Transverse colon (tissue), 4 donors: Measurements from ENCODE around the gene FANCC. TPM values are rescaled to one million over a fixed set of nuclear protein-coding genes. Genes with fewer than 3 reads are reported as not detected.

Source experiments
- DNase-seq: peaks from one replicate; pipeline ENCODE4 v3.0.0-alpha.2; 2019
- H3K27ac ChIP-seq, 4 donors: fragments of 200-600 bp; sonication (generic); 2 replicates each; pipeline ENCODE4 v1.5.1; 2016 to 2018; ENCODE audit warnings: inconsistent platforms in 4 of 4
- H3K27me3 ChIP-seq: fragments of 200-600 bp; sonication (generic); 2 replicates; pipeline ENCODE4 v1.5.1; 2017; ENCODE audit warnings: inconsistent platforms
- H3K36me3 ChIP-seq, 4 donors: fragments of 200-600 bp; sonication (generic); 2 replicates each; pipeline ENCODE4 v1.5.1; 2017 to 2019; ENCODE audit warnings: inconsistent platforms in 4 of 4
- H3K4me1 ChIP-seq, 4 donors: fragments of 200-600 bp; sonication (generic); 2 replicates each; pipeline ENCODE4 v1.5.1; 2017 to 2020; ENCODE audit warnings: inconsistent platforms in 4 of 4
- H3K4me3 ChIP-seq, 4 donors: fragments of 200-600 bp; sonication (generic); 1 replicate in 1 of 4; 2 replicates in 3 of 4; pipeline versions ENCODE4 v1.5.1 to v1.6.1; 2017 to 2019; ENCODE audit warnings: inconsistent platforms in 4 of 4
- H3K9me3 ChIP-seq, 2 donors: fragments of 200-600 bp; sonication (generic); 2 replicates each; pipeline ENCODE4 v1.5.1; 2017 to 2019; ENCODE audit warnings: inconsistent platforms in 2 of 2
- CTCF ChIP-seq, 5 experiments: fragments of 200-600 bp in 3 of 5; fragments of 450-650 bp in 2 of 5; sonication (generic) in 3 of 5; IDR thresholded peaks; 1 replicate in 2 of 5; 2 replicates in 3 of 5; pipeline ENCODE4 v1.5.1; 2016 to 2017; ENCODE audit warnings: antibody characterized with exemption in 5 of 5, inconsistent platforms in 3 of 5, mild to moderate bottlenecking in 2 of 5, moderate library complexity in 1 of 5
- EP300 ChIP-seq: sonication (generic); formaldehyde crosslinking; IDR thresholded peaks from one replicate; pipeline ENCODE4 v1.6.1; 2017; ENCODE audit warnings: antibody characterized with exemption, low read depth
- POLR2A ChIP-seq: fragments of 450-650 bp; IDR thresholded peaks from one replicate; pipeline ENCODE4 v1.6.1; 2016; ENCODE audit warnings: antibody characterized with exemption, mild to moderate bottlenecking, moderate library complexity
- POLR2AphosphoS5 ChIP-seq, 3 donors: sonication (generic); formaldehyde crosslinking; IDR thresholded peaks; one replicate each; pipeline ENCODE4 v1.6.1; 2016; ENCODE audit warnings: antibody characterized with exemption in 3 of 3
- WGBS, 2 donors: methylation state at CpG; one replicate each; pipeline ENCODE4 v1.1.5; 2018; ENCODE audit warnings: low coverage in 1 of 2; 5-methylcytosine and 5-hydroxymethylcytosine counted together
- in situ Hi-C, 4 donors: fragments of 200-750 bp; cut with MboI; loops; one replicate each; pipeline versions ENCODE4 v1.15.0 to v1.15.1; 2017; ENCODE audit warnings: low sequenced_read_pairs in 3 of 4, low pct_ligation_motif_present in 1 of 4, low pct_unique_long_range_greater_than_20kb in 1 of 4
- intact Hi-C: fragments of 100-400 bp; cut with DNase I; formaldehyde crosslinking; loops from one replicate; pipeline ENCODE4 v1.15.1; 2023; ENCODE audit warnings: low total_unique reads
- total RNA-seq, 4 donors: library from RNA; depleted of rRNA; stranded (reverse); fragments of >200 nt; gene quantifications; one replicate each; pipeline ENCODE4 v1.1.0, GENCODE V29; 2016

The FANCC gene
- total RNA-seq, 4 donors from 2014 or later = 4.0 to 10.3 (median 9.5) TPM

DNA sequence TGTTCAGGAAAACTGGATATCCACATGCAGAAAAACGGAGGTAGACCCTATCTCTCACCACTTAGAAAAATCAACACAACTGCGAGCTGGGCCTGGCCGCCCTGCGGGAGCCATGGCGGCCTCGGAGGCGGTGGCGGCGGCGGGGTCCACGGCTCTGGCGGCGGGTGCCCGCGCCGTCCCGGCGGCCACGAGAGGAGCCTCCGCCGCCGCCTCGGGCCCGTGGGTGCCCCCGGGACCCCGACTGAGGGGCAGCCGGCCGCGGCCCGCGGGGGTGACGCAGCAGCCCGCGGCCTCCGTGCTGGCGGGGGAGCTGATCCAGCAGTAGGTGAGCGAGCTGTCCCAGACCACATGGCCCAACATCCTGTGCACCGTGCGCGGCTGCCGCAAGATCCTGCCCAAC is 25.3 kb downstream of the FANCC start:
- H3K4me1 ChIP-seq = no peaks in the 10 kb centered on the region
- intact Hi-C loops = no loop called here
- no peaks in the 10 kb centered on the region for H3K9me3 ChIP-seq
- TF ChIP-seq CTCF (IDR thresholded peaks at IDR 0.05) = no peak
- no peak for TF ChIP-seq POLR2A
- no peak for TF ChIP-seq EP300
- TF ChIP-seq POLR2AphosphoS5 (IDR thresholded peaks at IDR 0.05) = no peak
- WGBS, 2 donors = 97 to 100% methylated on average over 1 to 34 of the region's 41 CpGs
- in situ Hi-C loops = no loop called here
- H3K36me3 ChIP-seq = no peaks in the 10 kb centered on the region
- H3K27me3 ChIP-seq = no peaks in the 10 kb centered on the region
- no peak overlapping the region for H3K4me3 ChIP-seq
- no peak for DNase-seq
- H3K27ac ChIP-seq = no peak overlapping the region

DNA sequence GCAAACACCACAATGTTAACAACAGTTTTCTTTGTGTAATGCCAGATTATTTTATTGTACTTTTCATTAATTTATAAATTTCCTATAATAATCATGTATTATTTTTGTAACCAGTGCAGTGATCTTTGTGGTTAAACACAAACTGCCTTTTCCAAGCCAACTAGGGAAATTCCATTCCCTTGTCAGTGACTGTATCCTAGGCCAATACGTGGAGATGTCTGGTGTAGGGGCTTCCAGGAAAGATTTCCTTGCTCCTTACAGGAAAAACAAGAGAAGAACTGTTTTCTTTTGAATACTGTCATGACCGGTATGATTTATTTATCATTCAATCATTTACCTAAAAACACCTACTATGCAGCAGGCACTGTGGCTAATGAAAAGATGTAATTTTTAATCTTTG is 31.4 kb downstream of the FANCC start:
- H3K9me3 ChIP-seq = peaks cover 0 to 2% of the 10 kb centered on the region in 2 donors
- H3K4me1 ChIP-seq = no peaks in the 10 kb centered on the region
- DNase-seq = no peak
- H3K36me3 ChIP-seq = no peaks in the 10 kb centered on the region
- intact Hi-C loops (no loop called here), in situ Hi-C loops (no loop called here)
- H3K27me3 ChIP-seq = no peaks in the 10 kb centered on the region
- WGBS, 2 donors = 63 to 65% methylated on average over 2 of the region's 2 CpGs
- H3K4me3 ChIP-seq = no peak overlapping the region
- no peak overlapping the region for H3K27ac ChIP-seq
- TF ChIP-seq POLR2AphosphoS5 (IDR thresholded peaks at IDR 0.05) = no peak
- TF ChIP-seq CTCF (IDR thresholded peaks at IDR 0.05) = no peak
- TF ChIP-seq POLR2A = no peak
- no peak for TF ChIP-seq EP300

- DNase-seq = no peak
- no peak overlapping the region for H3K4me3 ChIP-seq
- peaks cover 8 to 10% of the 10 kb centered on the region in 2 donors for H3K9me3 ChIP-seq
- H3K4me1 ChIP-seq = no peaks in the 10 kb centered on the region
- no peak overlapping the region for H3K27ac ChIP-seq
- TF ChIP-seq POLR2AphosphoS5 (IDR thresholded peaks at IDR 0.05) (no peak), CTCF (IDR thresholded peaks at IDR 0.05) (no peak), POLR2A (no peak), EP300 (no peak)
- no peaks in the 10 kb centered on the region for H3K36me3 ChIP-seq
- no peaks in the 10 kb centered on the region for H3K27me3 ChIP-seq
- 54 to 69% methylated on average over 1 of the region's 1 CpG for WGBS, 2 donors
- in situ Hi-C loops (no loop called here), intact Hi-C loops (no loop called here)
Measured at GRCh38 chr9:95285307-95285706, 32.2 kb downstream of the FANCC start.

DNA sequence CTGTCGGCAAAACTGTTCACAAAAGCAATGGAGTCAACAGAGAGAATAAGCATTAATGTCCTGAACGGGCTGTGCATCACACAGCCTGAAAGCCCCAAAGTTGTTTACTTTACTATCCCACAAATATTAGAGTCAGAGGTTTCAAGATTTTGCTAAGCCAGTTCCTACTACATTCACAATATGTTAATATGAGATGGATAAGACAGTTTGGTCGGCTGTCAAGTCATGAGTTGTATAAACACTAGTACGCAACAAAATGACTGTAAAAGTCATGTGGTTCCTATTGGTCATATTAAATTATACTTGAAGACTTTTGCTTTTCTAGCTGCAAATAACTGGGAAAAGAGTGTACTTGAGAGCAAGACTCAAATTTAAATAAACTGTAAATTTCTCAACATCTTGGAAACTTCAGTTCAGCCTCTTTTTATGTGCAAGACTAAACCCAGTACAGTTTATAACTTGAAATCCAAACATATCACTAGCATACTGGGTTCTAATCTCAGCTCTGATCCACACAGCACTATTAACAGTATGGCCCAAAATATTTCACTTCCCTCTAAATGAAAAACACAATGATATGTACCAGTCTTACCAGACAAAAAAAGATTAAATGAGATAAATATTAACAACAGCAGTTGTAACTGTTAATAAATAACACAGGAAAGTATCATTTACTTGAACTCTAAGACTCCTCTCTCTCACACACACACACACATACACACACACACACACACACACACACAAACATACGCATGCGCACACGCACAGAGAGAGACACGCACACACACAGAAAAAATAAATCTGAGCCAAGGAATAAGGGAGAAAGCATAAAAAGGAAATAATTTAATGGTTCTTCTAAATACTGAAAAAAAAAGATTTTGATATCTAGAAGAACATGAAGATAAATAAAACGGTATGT is 33.1 kb downstream of the FANCC start:
- no peaks in the 10 kb centered on the region for H3K27me3 ChIP-seq
- intact Hi-C loops = no loop called here
- peaks cover 11 to 12% of the 10 kb centered on the region in 2 donors for H3K9me3 ChIP-seq
- no peaks in the 10 kb centered on the region for H3K36me3 ChIP-seq
- 70 to 74% methylated on average over 7 to 9 of the region's 9 CpGs for WGBS, 2 donors
- in situ Hi-C loops = no loop called here
- H3K4me1 ChIP-seq = no peaks in the 10 kb centered on the region
- DNase-seq = no peak
- TF ChIP-seq EP300 = no peak
- TF ChIP-seq POLR2AphosphoS5 (IDR thresholded peaks at IDR 0.05) = no peak
- TF ChIP-seq POLR2A = no peak
- TF ChIP-seq CTCF (IDR thresholded peaks at IDR 0.05) = no peak
- H3K27ac ChIP-seq = peak overlapping the region in 3 of 4 donors; percentile 6 to 32 (median 23)
- H3K4me3 ChIP-seq = no peak overlapping the region
